Activated CD4-positive, CD25-positive, alpha-beta regulatory T cell treated with anti-CD3 and anti-CD28 coated beads, Interleukin-2, amount 50 U/mL, for 24 hours (primary cell): ENCODE results near the gene INTS11.

Experiments used
- ATAC-seq, 2 donors: fragments of 150-1000 bp; cut with Tn5 transposase; one replicate each; pipeline ENCODE4 v1.10.0; 2021; ENCODE audit warnings: mild to moderate bottlenecking in 1 of 2, moderate library complexity in 1 of 2

Gene INTS11

GRCh38 chr1:1299686-1300351 is 24.6 kb downstream of the INTS11 start:
- peak; percentile 68 to 69 for ATAC-seq

DNA sequence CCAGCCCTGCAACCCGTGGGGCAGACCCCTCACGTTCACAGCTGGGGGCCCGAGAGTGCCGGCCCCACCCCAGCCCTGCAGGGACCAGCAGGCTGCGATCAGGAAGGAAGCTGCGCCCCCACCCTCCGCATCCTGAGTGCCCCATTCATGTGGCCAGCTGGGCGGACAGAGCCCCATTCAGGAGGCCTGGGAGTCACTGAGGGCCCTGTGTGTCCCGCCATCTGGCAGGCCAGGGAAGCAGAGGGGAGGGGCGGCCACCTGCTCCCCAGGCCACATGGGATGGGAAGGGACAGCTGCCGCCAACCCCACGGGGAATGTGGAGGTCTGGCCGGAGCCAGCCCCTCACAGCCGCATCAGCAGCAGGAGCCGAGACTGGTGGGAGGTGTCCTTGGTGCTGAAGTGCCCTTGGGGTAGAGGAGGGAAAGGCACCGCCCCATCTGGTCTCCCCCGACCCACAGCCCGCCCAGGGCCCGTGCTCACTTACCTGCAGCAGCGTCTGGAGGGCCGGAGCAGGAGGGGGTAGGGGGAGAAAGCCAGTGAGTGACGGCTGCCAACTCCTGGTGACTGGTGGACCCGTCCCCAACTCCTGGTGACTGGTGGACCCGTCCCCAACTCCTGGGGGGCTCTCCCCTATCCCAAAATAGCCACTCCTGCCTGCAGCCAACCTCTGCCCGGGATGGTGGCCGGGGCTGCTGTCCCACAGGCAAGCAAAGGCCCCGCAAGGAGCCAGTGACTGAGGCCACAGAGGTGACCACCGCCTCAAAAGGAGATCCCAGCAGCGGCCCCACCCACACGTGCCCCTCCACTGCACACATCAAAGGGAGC is 25.4 kb downstream of the INTS11 start:
- no peak for ATAC-seq

DNA sequence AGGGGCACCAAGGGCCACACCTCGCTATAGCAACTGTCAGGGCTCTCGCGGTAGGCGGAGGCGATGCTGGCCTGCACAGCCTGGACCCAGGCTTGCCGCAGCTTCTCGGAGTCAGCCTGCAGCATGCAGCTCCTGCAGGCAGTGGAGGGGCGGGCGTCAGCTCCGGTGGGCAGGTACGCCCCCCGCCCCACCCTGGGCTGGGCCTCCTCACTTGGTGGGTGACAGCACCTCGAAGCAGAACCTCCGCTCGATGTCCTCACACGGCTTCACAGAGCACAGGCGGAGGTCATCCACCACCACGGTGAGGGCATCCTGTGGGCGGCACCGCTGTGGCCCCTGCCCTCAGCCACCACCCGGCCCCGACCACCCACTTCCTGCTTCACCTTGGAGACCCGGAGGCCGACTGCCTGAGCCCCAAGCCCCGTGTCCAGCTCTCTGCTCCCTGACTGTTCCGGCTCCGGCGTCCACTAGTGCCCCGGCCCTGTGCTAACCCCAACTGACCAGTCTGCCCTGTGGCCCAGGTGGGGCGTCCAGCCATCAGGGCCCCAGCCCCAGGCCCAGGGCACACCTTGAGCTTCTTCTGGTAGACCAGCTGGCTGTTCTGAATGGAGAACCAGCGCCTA is 26.5 kb downstream of the INTS11 start:
- ATAC-seq: no peak

GRCh38 chr1:1296070-1297061 is 28.1 kb downstream of the INTS11 start:
- no peak for ATAC-seq

- ATAC-seq: no peak
These were observed 29.1 kb downstream of the INTS11 start for GRCh38 chr1:1295154-1295923.

DNA sequence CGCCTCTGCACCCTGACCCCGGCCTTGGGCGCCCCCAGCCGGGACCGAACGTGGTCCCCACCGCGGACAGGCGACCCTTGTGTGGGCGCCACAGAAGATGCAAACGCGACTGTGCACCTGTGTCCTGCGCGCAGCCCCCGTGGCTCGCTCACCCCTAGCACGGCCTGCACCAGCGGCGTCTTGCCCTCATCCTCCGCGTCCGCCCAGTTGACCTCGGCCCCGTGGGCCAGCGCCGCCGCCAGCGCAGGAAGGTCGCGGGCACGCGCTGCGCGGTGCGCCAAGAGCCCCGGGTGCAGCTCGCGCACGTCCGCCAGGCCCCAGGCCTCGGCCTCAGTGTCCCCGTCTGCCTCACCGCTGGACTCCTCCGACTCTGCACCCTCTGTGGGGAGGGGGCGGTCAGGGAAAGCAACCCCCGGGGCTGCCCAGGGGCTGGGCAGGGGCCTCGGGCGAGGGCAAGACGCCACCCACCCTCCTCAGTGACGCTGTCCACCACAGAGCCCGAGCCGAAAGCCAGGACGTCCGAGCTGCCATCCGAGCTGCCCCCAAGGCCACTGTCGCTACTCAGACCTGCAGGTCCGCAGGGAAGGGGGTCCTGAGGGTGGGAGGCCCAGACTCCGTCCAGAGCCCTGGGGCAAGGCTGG is 30.1 kb downstream of the INTS11 start:
- no peak for ATAC-seq

DNA sequence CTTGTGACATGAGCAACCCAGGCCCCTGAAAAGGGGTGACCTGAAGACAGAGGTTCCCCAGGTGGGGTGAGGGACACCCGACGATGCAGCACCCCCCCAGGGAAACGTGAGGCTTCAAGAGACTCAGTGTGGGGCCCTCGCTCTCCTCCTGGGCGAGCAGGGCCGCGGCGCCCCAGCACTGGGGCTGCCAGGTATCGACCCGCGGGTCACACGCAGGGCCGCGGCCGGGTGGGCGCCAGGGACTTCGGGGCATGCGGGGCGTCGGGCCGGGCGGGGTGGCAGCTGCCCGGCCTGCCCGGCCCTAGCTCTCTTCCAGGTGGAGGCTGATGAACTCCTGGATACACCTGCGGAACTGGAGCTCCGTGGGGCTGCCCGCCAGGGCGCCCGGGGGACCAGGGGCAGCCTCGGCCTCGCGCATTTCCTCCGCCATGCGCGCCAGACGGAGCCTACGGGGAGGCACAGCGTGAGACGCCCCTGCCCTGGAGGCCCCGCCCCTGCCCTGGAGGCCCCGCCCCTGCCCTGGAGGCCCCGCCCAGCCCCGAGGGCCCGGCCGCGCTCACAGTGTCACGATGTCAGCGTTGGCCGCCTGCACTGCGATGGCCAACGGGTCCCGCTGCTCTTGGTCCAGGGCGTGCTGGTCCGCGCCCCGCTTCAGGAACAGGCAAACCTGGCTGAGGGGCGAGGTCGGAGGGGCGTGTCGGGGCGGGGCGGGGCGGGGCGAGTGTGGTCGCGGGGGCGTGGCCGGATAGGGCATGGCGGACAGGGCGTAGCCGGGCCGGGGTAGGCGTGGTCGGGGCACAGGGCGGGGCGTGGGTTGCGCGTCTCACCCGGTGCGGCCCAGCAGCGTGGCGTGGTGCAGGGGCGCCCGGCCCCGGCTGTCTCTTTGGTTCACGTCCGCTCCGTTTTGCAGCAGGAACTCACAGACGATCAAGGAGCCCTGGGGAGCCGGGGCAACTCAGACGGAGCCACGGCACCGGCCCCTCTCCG is 30.9 kb downstream of the INTS11 start:
- no peak for ATAC-seq

DNA sequence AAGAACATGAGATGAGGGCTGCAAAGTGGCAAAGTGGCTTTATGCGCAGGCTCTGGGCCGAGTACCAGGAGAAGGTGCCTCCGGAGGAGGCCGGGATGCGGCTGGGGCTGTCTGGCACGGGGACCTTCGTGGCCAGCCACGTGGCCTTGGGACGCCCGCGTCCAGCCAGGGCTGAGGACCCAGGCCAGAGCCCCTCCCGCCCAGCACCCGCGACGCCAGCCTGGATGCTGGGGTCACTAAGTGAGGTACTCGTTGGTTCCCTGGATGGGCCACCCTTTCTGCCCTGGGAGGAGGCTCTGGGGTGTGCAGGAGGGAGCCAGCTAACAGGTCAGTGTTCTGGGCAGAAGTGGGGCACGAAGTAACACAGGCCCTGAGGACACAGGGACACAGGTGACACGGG is 31.6 kb downstream of the INTS11 start:
- ATAC-seq: no peak

DNA sequence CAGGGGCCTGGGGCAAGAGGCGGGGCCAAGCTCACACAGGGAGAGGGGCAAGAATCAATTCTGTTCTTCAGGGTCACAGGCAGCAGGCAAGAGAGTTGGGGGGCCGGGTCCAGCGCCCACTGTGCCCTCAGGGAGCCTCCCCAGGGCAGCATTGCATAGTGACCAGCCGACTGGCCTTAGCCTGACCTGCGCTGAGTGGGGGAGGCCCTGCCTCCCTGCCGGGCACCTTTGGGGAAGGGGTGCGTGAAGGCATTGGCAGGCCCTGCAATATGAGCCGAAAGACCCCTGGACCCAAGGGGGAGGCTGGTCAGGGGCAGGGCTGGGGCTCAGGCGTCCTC is 32.0 kb downstream of the INTS11 start:
- ATAC-seq: no peak

DNA sequence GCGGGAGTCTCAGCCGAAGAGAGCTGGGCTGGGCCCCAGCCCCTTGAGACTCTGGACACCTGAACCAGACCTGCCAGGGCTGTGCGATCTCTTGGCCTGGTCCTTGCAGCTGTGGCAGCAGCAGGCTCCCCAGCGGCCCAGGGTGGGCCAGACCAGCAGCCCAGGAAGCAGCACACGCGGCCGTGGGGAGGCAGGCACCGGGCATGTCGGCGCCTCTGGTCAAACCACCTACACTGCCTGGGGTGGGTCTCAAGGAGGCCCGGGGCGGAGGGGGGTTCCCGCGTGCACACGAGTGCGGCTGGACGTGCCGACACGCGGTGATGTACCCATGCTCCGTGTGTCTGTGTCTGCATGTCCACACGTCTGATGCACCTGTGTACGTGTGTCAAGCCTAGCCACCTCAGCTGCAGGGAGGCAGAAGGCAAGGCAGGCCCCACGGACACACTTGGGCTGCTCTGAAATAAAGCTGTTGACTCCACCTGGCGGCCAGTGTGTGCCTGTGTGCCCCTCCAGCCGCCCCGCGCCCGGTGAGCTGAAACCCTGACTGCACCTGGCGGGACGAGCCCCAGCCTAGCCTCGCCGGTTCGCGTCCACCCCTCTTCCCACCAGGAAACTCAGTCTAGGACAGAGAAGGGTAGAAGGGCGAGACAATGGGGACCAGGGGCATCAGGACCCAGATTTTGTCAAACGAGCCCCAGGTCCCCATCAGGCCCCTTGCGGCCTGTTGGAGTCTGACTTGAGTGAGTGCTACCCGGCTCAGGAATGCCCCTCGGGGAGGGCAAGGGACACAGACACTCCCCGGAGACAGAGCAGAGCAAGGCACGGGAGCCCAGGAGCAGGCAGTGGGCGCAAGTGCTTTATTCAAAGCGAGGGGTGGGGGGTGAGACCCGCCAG is 32.7 kb downstream of the INTS11 start:
- ATAC-seq: peak; percentile 85 to 89

- ATAC-seq: no peak
These were observed 33.4 kb downstream of the INTS11 start for GRCh38 chr1:1291023-1291528.

DNA sequence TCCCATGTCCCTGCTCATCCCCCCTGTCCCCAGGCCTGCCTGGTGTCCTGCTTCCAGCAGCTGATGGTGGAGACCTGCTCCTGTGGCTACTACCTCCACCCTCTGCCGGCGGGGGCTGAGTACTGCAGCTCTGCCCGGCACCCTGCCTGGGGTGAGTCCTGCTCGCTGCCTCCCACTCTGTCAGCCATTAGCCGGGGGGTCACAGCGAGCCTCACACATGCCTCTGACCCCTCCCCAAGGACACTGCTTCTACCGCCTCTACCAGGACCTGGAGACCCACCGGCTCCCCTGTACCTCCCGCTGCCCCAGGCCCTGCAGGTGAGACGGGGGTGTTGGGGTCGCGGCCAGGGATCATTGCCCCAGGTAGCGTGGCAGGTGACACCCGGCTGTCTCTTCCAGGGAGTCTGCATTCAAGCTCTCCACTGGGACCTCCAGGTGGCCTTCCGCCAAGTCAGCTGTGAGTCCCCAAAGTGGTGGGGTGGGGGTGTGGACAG is 34.2 kb downstream of the INTS11 start:
- peak; percentile 48 to 52 for ATAC-seq

DNA sequence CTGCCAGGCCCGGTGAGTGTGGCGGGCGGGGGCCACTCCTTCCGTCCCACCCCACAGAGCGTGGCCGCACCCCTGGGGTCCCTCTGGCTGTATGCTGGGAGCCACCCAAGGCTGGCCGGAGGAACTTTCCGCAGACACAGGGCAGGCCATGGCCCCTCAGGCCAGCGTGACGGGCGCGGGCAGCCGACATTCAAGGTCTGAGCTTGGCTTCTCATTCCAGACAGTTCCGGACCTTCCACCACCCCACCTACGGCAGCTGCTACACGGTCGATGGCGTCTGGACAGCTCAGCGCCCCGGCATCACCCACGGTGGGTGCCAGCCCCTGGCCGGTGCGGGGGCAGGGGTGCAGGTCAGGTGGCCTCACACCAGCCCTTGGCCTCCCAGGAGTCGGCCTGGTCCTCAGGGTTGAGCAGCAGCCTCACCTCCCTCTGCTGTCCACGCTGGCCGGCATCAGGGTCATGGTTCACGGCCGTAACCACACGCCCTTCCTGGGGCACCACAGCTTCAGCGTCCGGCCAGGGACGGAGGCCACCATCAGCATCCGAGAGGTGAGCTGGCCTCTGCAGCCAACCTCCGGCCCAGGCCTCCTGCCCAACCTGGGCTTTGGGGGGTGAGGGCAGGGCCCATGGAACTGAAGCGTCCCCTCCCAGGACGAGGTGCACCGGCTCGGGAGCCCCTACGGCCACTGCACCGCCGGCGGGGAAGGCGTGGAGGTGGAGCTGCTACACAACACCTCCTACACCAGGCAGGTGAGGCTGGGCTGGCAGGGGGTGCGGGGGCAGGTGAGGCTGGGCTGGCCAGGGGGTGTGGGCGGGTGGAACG is 37.0 kb downstream of the INTS11 start:
- no peak for ATAC-seq

- no peak for ATAC-seq
These were observed 37.9 kb downstream of the INTS11 start for GRCh38 chr1:1286313-1287261.

DNA sequence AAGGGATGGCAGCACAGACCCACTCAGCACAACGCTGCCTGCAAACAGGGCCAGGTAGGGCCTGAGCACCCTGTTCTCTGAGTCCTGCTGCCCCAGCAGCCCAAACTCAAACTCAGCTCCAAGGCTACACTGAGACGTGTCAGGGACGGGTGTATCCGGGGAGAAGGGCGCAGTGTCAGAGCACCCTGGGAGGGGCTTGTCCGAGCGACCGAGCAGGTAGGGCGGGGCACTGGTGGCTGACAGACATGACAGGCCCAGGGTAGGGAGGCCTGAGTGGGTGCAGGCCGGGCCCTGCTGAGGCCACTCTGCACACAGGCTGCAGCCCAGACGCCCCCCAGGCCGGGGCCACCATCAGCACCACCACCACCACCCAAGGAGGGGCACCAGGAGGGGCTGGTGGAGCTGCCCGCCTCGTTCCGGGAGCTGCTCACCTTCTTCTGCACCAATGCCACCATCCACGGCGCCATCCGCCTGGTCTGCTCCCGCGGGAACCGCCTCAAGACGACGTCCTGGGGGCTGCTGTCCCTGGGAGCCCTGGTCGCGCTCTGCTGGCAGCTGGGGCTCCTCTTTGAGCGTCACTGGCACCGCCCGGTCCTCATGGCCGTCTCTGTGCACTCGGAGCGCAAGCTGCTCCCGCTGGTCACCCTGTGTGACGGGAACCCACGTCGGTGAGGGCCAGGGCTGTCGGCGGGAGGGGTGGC is 38.7 kb downstream of the INTS11 start:
- no peak for ATAC-seq

GRCh38 chr1:1285102-1285571 is 39.3 kb downstream of the INTS11 start:
- ATAC-seq: no peak
